H1 (cell line): Measurements from ENCODE around the gene SLC2A8. TPM values are rescaled to one million over a fixed set of nuclear protein-coding genes. Genes with fewer than 3 reads are reported as not detected.
A peak's percentile ranks its signal among the peaks of the same experiment; 100 is the strongest.

Source experiments
- CBX8 ChIP-seq: fragments of 300-800, 300-1000 bp; sonication (generic); IDR thresholded peaks from 2 replicates; pipeline ENCODE4 v1.7.1; 2016; ENCODE audit warnings: low read depth, low read length, borderline replicate concordance
- CHD7 ChIP-seq: fragments of 300-600 bp; sonication (generic); IDR thresholded peaks from 2 replicates; pipeline ENCODE4 v1.7.1; 2012; ENCODE audit warnings: low read length, moderate library complexity, mild to moderate bottlenecking, inconsistent platforms; ENCODE audit not compliant: insufficient replicate concordance
- EGR1 ChIP-seq: IDR thresholded peaks from 2 replicates; pipeline ENCODE4 v1.6.1; 2011; ENCODE audit warnings: low read depth, low read length, borderline replicate concordance
- JUN ChIP-seq: IDR thresholded peaks from 2 replicates; pipeline ENCODE4 v1.6.1; 2011; ENCODE audit warnings: low read depth, mild to moderate bottlenecking, improper control_type of control experiment, low read length
- MAX ChIP-seq: IDR thresholded peaks from 2 replicates; pipeline ENCODE4 v1.6.1; 2012; ENCODE audit warnings: inconsistent platforms
- NANOG ChIP-seq: IDR thresholded peaks from 2 replicates; pipeline ENCODE4 v1.6.1; 2011; ENCODE audit warnings: low read length, low read depth, mild to moderate bottlenecking, inconsistent platforms; ENCODE audit not compliant: insufficient read depth, poor library complexity, severe bottlenecking
- POLR2A ChIP-seq, 2 experiments: IDR thresholded peaks; 1 replicate in 1 of 2; 2 replicates in 1 of 2; pipeline ENCODE4 v1.6.1; 2011; ENCODE audit warnings: low read depth in 2 of 2, low read length in 2 of 2, mild to moderate bottlenecking in 2 of 2; ENCODE audit errors: control extremely low read depth in 1 of 2
- RAD21 ChIP-seq, 2 experiments: IDR thresholded peaks in 1 of 2; conservative IDR thresholded peaks in 1 of 2; 2 replicates each; pipeline ENCODE4 v1.6.1; 2011; ENCODE audit warnings: low read depth in 2 of 2, low read length in 2 of 2, improper control_type of control experiment in 1 of 2, inconsistent platforms in 1 of 2, mild to moderate bottlenecking in 1 of 2, moderate library complexity in 1 of 2
- SIRT6 ChIP-seq: IDR thresholded peaks from one replicate; pipeline ENCODE4 v1.7.1; 2012; ENCODE audit warnings: low read length, inconsistent platforms
- polyA plus RNA-seq, 7 experiments: library from polyadenylated mRNA; depleted of rRNA in 3 of 7; stranded (reverse) in 5 of 7; unstranded in 2 of 7; fragments of >200 nt in 5 of 7; fragments of 200-250 nt in 2 of 7; gene quantifications; 1 replicate in 5 of 7; 2 replicates in 1 of 7; 4 replicates in 1 of 7; pipeline versions ENCODE4 v1.2.1 to v1.2.3, GENCODE V29; 2011 to 2013; ENCODE audit warnings: missing spikeins in 2 of 7, mixed read lengths in 2 of 7
- total RNA-seq: library from RNA; stranded (reverse); fragmentation: NEBNext Ultra II Directional; extraction: Animal tissue kit (Norgen Biotek cat#: 25700); gene quantifications from 2 replicates; pipeline ENCODE4 v1.2.1, GENCODE V29; 2021

SLC2A8 gene
- total and polyA plus RNA-seq, 2 of the 8 experiments (the other 6 are each of a cell fraction or from before 2014, with no cell fraction given) = 24.6 to 36.4 TPM

- TF ChIP-seq CHD7 (peak; percentile 43), SIRT6 (no peak), EGR1 (no peak), POLR2A (IDR thresholded peaks at IDR 0.05; ENCODE audit: control extremely low read depth in 1 of 2, low read depth in 2 of 2, low read length in 2 of 2) (peak; percentile 54 to 67; a peak in 2 of 3 replicates), MAX (no peak), RAD21 (IDR thresholded peaks at IDR 0.05 in 1 of 2, conservative IDR thresholded peaks at IDR 0.05 in 1 of 2; ENCODE audit: low read depth in 2 of 2, low read length in 2 of 2) (no peak), CBX8 (no peak), NANOG (no peak), JUN (no peak)
Measured at GRCh38 chr9:127444921-127445850, 48.2 kb downstream of the SLC2A8 start (continued).
